ENCODE measurements around the gene BOD1L1.

Gene BOD1L1

DNA sequence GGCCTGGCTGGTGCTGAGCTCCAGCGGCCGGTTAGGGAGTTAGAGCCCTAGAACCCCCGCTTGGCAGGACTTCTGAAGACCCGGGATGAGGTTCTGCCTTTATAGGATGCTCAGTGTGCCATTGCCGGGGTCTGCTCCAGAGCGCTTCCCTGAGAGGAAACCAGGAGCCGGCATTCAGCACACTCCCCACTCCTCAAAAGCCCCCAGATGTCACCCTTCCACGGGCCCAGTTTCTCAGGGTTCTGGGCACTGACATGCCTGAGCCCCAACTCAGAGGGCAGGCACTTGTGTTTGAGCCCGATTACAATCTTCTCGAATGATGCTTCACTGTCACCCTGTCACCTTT is 89.7 kb downstream of the BOD1L1 start:
- FAIRE-seq = no peak

DNA sequence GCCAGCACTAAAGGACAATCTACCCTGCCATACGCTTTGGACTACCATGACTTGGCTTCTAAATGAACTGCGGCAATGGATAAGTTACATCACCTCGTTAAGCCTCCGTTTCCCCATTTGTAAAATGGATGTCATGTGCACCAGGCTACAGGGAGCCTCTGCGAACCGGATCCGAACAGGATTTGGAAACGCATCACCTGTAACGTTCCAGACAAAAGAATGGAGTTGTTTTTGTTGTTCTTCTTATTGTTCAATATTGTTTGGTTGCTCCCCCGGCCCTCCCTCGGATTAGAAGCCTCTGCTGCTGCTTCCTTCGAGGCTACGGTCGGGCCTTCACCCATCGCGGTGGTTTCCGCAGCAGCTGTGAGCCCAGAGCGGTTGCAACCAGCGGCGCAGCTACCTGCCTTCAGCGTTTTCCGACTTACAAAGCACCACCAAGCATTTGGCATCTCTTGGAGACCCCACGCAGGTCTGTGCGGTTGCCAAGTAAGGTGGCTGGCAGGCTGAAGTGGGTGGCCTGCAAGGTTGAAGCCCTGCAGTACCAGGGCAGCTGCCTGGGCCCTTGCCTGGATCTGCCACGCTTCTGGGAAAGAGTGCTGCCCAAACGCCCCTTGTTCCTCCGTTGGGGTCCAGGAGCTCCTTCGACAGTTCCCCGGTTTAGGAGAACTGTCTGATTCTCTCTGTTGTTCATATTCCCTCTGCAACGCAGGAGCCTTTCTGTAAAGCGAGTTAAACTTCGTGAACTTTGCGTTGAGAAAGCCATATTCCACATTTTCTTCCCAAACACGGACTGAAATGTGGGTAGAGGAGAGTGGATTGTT is 90.3 kb downstream of the BOD1L1 start:
- no peak for FAIRE-seq

DNA sequence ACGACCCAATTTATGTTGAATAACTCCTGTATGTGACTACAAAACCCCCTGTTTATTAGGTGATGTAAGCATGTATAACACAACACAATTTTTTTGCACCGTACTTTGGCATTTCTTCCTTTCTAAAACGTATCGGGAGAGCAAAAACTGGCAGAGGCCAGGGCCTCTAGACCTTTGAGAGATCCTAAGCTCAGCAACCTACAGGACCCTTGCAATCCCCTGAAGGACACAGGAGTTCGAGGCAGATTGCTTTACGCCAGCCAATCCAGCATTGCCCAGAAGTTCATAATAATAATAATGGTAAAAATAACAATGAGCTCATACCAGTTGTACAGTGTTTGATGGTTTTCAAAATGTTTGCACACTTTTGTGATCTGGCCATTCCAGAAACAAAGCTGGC is 90.9 kb downstream of the BOD1L1 start:
- no peak for FAIRE-seq

DNA sequence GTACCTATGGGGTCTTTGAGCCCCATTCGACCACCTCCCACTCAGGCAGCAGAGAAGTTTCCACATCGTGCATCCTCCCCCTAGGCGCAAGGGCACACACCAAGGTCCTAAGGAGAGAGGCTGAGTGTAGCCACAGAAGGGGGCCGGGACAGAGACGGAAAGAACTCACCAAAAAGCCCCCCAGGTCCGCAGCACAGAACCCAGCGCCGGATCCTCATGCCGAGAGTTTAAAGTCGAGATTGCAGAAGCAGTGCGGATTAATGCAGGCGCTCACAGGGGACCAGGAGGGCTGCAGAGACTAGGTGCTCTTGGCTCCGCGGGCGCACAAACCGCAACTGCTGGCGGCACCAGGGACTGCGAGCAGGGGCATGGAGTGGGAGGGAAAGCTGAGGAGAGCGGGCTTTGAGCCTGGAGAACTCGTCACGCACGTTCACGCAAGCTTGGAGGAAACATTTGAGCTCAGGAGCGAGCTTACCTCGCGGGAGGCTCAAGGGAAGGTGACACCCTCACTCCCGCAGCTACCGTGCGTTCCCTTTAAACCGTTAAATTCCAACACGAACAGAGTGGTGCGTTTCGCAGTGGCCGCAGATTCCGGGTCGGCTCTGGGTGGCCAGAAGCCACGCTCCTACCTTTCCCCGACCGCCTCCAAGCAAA is 91.7 kb downstream of the BOD1L1 start:
- FAIRE-seq = no peak

DNA sequence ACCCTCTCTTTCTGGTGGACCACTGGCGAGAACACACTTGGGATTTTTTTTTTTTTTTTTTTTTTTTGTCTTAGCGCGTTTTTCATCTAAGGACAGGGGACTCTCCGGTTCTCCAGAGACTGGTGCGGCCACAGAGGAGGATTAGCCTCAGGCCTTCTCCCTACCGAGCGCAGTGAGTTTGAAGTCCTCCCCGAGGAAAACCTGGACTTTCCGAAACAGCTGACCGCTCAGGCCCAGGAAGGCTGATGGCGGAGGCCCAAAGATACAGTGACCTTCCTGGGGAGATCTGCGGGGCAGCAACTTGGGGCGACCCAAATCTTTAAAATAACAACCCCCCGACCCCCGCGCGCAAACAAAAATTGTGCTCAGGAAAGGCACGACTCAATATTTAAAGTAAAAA is 92.4 kb downstream of the BOD1L1 start:
- no peak for FAIRE-seq

DNA sequence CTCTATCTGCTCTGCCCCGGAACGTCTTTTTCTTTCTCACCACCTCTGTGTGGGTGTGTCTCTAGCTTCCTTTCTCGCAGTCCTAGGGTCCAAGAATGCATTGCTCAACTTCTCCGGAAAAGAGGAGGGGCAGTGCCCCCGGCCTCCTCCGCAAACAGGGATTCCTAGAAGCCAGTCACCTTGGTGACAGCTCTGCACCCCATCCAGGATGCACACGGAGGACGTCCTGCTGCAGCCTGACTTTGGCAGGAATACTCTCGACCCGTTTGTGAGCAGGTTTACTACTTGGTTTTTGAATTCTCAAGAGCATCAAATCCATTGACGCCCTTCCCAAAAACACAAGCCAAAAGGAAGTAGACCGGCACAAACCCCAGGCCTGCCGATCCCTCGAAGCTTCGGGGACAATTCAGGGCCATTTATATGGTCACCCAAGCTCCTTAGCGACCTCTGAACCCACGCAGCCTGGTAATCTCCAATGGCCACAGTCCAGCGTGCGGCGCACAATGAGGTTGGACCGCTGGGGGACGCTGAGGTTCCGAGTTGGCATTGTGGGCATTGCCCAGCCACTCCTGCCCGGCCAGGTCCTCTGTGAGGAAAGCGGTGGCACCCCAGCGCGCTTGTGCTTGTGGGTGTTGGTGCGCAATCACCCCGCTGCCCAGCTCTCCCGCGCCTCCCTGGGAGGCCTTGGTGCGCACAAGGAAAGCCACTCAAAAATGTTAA is 93.0 kb downstream of the BOD1L1 start:
- no peak for FAIRE-seq

DNA sequence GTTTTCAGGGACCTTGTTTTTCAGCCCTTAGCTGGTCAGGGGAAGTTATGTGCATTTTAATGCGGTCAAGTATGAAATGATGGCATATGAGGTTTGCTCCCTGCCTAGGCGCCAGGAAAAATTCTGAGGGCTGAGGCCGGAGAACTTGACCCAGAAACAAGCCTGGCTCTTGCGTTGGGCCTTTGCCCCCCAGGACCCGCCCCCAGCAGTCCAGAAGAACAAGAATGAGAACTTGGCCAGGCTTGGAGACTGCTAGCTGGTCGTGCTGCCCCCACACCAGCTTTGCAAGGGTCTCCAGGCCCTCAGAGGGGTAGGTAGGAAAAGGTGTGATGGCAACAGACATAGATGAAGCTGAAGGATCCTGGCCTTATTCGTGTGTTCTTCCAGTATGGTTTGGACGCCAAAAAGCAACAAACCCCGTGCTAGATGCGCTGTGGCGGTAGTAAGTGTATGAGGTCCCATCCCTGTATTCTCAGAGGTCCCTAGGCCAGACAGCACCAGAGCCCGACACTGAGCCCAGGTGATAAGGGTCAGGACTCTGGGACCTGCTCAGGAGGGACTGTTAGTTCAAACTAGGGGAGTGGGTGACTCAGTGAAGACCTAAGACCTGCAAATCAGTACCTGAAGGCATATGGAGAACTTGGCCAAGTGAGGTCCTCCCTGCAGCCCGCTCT is 93.7 kb downstream of the BOD1L1 start:
- no peak for FAIRE-seq

DNA sequence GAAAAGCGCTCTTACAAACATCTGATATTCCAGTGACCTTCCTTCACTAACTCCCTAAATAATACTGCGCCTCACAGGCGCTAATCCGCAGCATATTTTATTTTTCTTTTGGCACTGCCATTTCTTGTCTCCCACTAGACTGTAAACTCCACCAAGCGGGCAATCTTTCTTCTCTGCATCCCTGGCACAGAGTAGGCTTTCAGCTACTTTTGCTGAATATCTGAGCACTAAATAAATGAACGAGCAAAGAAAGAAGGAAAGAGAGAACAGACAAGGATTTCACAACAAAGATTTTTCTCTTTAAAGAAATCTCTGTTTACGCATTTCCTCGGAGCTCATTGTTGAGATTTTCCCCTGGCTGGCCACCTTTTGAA is 95.9 kb downstream of the BOD1L1 start:
- no peak for FAIRE-seq

DNA sequence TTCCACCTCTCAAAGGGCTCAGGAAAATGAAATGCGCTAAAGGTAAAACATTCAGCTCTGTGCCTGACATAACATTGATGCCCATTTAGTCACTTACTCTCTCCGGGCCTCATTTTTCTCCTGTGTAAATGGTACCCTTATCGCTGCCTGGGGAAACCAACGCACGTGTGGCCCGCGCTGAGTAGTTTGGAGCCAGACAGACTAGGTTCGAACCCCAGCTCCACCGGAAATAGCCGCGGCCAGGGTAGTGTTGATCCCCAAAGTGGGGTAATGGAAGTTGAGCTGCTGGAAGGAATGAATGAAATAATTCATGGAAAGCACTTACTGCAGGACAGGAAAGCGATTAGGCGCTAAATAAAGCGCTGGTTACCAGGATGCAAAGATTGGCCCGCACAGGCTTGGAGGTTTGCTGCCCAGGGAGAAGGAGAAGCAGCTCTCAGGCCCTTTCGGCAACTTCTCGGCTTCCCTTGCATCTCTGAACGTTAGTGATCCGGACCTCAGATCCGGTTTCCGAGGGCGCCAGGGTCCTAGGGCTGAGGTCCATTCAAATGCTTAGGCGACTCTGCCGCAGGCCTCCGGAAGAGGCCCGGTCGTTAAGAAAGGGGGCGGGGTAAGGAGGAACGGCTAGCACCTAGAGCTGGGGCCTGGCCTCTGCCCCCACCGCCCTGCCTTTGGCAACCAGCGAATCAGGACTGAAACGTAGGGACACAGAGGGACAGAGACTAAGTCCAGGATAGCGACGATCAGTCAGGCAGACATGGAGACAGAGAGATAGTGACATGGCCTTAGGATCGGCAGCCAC is 96.5 kb downstream of the BOD1L1 start:
- FAIRE-seq = no peak

DNA sequence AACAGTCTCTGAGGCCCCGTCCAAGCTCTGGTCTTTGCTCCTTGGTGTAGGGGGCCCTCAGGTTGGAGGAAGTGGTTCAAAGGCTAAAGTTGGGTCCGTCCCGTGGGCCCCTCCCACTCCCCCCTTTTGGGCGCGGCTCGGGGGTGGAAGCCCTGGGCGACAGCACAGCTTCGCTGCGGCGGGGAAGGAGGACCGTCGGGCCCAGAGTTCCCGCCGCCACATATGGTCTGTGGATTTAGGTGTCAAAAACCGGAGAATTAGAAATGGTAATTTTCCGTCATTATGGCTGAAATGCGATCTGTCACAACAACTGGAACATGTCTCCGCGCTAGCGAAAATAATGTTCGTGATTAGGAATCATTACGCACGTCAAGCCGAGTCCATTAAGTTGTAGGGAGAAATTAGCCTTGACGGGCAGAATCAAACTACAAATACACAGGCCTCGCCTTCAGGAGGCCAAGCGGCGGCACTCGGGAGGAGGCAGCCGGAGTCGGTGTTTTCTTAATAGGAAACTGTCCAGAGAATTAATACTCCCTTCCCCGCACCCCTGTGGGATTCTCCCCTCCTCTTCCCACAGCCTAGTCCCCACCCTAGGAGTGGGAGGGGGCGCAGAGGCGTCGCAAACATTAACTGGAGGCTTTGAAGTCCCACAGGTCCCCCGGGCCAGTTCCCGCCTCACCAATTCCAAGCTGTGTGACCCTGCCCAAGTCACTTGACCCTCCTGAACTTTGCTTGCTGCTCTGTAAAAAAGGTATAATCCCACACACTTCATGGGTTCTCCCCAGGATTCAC is 98.2 kb downstream of the BOD1L1 start:
- FAIRE-seq = no peak

DNA sequence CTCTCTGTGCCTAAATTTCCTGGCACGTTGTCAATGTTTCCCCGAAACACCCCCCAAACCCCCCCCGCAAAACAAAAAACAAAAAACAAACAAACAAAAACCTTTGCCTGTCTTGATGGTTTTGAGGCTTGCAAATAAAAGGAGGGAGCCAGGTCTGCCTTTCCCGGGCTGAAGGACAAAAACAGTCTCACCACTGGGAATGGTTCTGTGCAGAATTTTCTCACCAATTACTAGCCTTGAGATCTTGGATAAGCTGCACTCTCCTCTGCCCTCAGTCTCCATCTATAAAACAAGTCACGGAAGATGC is 98.8 kb downstream of the BOD1L1 start:
- FAIRE-seq = no peak

DNA sequence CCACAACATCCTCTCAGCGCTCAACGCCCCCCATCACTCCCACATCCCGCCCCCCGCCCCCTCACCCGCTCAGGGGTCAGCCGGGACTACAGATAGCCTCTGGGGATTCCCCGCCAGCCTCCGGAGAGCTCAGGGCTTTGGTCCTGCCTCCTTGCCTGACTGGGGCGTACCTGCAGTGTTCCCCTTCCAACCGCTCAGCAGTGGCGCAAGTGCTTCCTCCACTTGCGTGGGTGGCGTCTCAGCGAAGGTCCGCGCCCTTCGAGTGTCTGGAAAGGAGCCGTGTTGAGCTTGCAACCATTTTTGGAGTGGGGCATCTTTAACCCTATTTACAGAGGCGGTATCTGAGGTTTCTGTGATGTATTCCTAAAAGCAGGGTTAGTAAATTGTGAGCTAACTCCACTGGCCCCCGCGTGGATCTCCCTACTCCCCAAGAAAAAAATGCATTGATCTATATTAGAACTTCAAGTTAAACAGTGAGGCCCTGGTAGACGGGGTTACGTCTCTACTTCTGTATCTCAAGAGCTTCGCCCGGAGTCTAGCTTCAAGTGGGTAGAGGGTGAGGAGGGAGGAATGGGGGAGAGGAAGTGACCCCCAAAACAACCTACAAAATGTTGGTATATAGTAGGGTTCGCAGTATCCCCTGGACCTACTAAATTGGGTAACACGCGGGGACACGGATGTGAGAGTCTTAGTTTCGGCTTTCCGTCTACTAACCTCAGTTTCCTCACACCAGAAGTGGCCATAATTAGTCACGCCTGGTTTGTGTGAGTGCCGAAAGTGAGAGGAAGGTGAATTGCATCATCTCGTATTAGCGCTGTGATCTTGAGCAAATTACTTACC is 99.3 kb downstream of the BOD1L1 start:
- no peak for FAIRE-seq

DNA sequence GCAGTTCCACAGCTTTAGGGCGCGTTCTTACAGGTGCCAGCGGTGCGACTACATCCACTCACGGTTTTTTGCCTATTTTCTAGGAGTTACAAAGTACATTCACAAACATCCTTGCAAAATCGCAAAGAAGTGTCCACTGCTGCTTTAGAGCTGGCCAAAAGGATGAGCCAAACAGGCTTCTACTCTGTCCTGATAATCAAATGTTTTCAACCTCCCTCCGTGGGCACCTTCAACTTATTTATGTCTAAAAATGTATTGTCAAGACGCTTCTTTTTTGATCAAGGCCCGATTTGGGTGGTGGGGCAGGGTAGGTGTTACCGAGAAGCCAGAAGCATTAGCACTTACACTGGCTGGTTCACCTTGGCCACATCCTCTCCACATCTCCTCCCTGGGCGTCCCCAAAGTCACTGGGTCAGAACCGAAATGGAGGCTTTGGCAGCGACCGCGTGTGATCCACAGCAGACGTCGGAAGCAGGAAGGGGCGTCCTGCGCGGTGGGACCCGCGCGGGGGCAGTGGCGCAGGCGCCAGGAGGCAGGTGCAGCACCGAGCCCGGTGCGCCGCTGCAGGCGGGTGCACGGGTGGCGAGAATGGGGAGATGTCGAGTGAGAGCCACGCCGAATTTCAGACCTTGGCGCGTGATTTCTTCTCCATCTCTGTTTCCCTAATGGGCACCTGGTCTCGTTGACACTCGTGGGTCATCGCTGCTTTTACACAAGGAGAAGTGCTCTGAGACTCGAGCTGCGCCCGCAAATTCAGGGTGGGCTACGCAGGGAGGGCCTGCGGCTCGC is 100.1 kb downstream of the BOD1L1 start:
- FAIRE-seq = no peak

DNA sequence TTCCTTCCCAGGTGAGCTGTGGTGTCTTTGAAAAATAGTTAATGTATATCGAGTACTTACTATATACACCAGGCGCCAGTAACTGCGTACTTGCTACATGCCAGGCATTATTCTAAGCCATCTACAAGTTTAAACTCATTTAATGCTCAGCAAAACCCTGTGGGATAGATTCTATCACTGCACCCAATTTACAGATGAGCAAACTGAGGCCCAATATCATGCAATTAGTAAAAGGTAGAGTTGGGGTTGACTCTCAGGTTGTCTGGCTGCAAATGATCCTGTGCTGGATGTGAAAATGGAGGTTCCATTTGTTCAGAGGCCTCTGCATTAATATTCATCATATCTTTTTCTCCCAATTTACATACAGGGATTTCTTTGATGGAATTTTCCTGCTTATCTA is 100.9 kb downstream of the BOD1L1 start:
- FAIRE-seq = no peak

DNA sequence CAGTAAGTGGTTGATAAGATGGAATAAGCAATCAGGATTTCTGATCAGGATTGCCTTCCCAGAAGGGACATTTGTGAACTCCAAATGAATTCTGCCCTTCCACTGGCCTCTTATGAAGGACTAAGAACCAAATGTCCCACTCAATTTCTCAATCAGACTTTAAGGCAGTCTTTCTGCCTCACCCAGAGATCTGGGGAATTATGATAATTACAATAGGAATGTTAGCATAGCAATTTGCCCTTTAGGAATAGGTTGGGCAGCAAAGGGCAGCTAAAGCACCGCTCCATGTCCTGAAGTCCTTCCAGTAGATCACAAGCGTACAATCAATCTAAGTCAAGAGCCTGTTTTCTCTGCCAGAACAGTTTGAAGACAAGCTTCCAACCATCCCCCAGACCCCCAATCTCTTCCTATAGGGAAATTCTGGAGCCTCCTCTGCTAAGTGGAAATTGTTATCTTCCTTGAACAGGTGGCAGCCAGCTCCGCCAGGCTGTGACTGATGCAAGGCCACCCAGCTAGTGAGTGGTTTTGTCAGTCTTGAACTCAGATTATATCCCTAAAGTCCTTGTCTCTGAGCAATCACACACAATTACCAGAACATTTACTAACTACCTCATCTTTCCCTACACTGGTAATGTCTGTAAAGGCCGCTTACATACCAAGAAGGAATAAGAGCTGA is 101.8 kb downstream of the BOD1L1 start:
- no peak for FAIRE-seq

DNA sequence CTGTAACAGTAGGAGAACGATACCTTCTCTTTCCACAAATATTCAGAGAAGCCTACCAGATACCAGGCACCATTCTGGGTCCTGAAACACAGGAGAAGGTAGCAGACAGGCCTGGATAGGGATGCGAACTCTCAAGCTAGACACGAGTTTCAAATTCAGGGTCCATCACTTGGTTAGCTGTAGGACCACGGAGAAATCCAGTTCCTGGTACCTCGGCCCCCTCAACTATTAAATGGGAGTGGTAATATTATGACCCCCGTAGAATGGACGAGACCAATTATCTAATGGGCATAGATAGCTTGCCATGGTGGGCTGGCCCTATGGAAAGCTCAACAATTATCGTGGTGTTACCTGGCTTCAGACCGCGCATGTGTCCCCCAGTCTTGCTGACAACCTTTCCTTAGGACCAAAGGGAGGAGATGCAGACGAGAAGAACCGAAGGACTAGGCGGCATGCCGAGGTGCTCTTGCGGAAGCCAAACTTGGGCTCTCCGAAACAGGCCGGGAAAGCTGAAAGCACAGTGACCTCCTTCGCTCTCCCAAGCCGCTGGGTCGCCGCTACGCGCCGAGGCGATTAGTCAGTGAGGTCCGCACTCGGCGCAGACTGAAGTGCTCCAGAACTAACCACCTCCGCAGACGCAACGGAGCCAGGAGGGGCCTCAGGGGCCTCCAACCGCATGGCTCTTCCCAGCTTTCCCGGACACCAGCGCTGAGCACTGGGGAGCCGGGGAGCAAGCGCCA is 102.9 kb downstream of the BOD1L1 start:
- no peak for FAIRE-seq

DNA sequence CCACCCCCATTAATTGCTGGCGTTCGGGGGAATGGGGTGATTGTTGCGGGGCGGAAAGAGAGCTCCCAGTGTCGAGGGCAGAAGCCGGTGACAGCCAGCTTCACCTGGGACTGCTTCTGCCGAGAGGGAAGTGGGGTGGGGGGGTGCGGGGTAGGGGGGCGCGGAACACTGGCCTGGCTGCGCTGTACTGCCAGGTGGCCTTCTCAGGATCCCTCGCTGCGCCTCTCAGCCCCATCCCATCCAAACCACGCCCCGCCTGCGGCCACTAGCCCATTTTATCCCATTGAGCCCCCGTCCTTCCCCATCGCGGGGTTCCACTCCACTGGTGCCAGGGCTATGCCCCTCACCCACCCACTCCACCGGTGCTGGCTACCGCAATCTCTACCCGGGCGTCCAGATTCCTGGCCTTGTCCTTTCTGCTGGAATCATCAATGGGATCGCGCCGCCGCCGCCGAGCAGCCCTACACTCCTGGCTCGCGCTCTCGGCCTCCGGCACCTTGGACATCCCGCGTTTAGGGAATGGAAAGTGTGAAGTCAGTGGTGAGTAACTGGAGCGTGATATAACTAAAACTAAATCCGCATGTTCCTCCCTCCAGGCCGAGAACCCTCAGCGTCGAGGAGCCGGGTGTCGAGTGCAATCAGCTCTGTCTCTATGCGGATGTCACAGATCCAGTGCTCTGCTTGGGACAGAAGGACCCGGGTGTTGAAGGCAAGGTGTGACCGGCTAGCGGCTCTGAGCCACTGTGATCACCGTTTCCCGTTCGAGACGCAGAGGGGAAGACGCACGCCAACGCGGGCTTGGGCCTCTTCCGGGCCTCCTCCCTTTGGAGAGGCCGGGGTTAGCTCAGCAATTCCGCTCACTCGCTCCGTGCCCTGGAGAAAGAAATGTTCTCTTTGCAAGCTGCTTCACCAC is 103.7 kb downstream of the BOD1L1 start:
- FAIRE-seq = no peak

DNA sequence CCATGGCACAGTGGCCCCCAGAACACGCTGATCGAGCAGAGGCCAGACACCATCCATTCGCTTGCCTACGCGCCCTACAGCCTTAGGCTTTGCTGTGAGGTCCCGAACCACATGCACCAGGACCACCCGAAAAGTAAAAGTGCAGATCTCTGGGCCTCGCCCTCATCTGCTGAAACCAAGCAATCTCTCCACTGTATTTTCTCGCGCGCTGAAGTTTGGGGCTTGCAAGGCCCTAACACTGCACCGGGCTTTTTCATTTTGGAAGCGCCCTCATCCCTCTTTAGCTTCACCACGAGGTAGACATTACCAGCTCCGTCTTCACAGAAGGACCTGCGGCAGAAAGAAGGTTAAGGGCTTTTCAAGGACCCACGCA is 104.4 kb downstream of the BOD1L1 start:
- no peak for FAIRE-seq

Measured in A204.1 (cell line).